ENCODE measurements around the gene NAA16.
"Not testable (repeated sequence)": the region's sequence is repeated elsewhere in the genome, so short reads cannot be mapped to it uniquely, and the experiment has no call there.

Gene NAA16

GRCh38 chr13:41356385-41356648 is 45.2 kb downstream of the NAA16 start:
- not testable (repeated sequence) for DNase-seq (ENCODE audit: low spot score)

GRCh38 chr13:41356786-41357185 is 45.7 kb downstream of the NAA16 start:
- DNase-seq (ENCODE audit: low spot score), result no peak

- no peak for DNase-seq (ENCODE audit: low spot score)
Measured at GRCh38 chr13:41361491-41361890, 50.4 kb downstream of the NAA16 start.

GRCh38 chr13:41364043-41364442 is 53.0 kb downstream of the NAA16 start:
- no peak for DNase-seq (ENCODE audit: low spot score)

GRCh38 chr13:41365631-41366030 is 54.6 kb downstream of the NAA16 start:
- no peak for DNase-seq (ENCODE audit: low spot score)

GRCh38 chr13:41370736-41371135 is 59.7 kb downstream of the NAA16 start:
- DNase-seq (ENCODE audit: low spot score), result no peak

GRCh38 chr13:41377446-41377845 is 66.4 kb downstream of the NAA16 start:
- DNase-seq (ENCODE audit: low spot score), result no peak

- no peak for DNase-seq (ENCODE audit: low spot score)
Measured at GRCh38 chr13:41382431-41382830, 71.4 kb downstream of the NAA16 start.

GRCh38 chr13:41383386-41383785 is 72.3 kb downstream of the NAA16 start:
- no peak for DNase-seq (ENCODE audit: low spot score)

GRCh38 chr13:41384749-41385503 is 73.9 kb downstream of the NAA16 start:
- no peak for DNase-seq (ENCODE audit: low spot score)

- no peak for DNase-seq (ENCODE audit: low spot score)
Measured at GRCh38 chr13:41386211-41386610, 75.1 kb downstream of the NAA16 start.

GRCh38 chr13:41387576-41387975 is 76.5 kb downstream of the NAA16 start:
- no peak for DNase-seq (ENCODE audit: low spot score)

- DNase-seq (ENCODE audit: low spot score), result no peak
Measured at GRCh38 chr13:41388143-41388881, 77.2 kb downstream of the NAA16 start.

- no peak for DNase-seq (ENCODE audit: low spot score)
Measured at GRCh38 chr13:41389580-41389979, 78.5 kb downstream of the NAA16 start.

- no peak for DNase-seq (ENCODE audit: low spot score)
Measured at GRCh38 chr13:41394166-41394565, 83.1 kb downstream of the NAA16 start.

- DNase-seq (ENCODE audit: low spot score), result no peak
Measured at GRCh38 chr13:41398494-41399170, 87.6 kb downstream of the NAA16 start.

- no peak for DNase-seq (ENCODE audit: low spot score)
Measured at GRCh38 chr13:41401366-41401765, 90.3 kb downstream of the NAA16 start.

GRCh38 chr13:41402691-41403511 is 91.8 kb downstream of the NAA16 start:
- DNase-seq (ENCODE audit: low spot score), result no peak

GRCh38 chr13:41403983-41404382 is 92.9 kb downstream of the NAA16 start:
- DNase-seq (ENCODE audit: low spot score), result no peak

- no peak for DNase-seq (ENCODE audit: low spot score)
Measured at GRCh38 chr13:41405367-41405766, 94.3 kb downstream of the NAA16 start.

- DNase-seq (ENCODE audit: low spot score), result no peak
Measured at GRCh38 chr13:41407380-41407779, 96.3 kb downstream of the NAA16 start.

- DNase-seq (ENCODE audit: low spot score), result no peak
Measured at GRCh38 chr13:41408121-41408520, 97.1 kb downstream of the NAA16 start.
